ENCODE results near the gene NCBP2L. TPM values are rescaled to one million over a fixed set of nuclear protein-coding genes. Genes with fewer than 3 reads are reported as not detected.
A peak's percentile ranks its signal among the peaks of the same experiment; 100 is the strongest.
"Not testable (repeated sequence)": the region's sequence is repeated elsewhere in the genome, so short reads cannot be mapped to it uniquely, and the experiment has no call there.

NCBP2L gene
- total RNA-seq, 1 donor from 2014 or later, result not detected

DNA sequence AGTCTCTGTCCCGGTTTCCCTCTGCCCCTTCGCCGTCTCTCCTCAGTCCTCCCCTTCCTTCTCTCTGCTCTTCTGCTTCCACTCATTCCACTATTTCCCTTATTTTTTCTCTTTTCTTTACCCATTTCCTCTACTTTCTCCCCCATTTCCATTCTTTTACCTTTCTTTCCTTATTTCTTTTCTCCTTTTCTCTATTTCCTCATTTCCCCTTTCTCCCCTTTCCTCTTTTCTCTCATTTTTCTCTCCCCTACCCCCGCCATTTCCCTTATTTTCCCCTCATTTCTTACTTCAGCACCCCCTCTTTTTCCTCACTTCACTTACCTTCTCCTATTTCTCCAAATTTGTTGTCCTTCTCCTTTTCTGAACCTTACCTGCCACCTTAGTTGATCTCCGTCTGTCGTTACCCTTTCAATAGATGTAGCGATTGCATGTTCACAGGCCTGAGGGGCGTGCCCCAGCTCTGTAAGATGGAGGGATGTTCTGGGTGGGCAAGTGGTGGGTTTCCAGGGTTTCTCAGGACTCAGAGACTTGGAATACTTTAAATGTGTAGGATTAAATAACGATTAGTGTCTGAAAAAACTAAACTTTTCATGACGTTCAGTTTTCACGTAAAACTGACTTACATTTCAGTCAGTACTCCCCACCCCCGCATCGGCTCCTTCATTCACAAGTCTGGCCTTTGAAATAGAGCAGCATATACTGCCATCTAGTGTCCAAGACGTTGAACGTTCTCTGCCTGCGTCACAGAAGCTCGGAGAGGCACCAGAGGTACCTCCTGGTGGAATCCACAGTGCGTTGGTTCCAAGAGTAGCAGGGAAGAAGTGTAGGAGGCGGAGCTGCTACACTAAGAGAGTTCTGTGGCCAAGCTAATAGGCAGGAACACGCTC, 641 bp upstream of the NCBP2L start:
- H3K27me3 Mint-ChIP-seq (ENCODE audit: unreplicated experiment), result peaks cover 1% of the 10 kb centered on the region
- no peaks in the 10 kb centered on the region for H3K36me3 Mint-ChIP-seq (ENCODE audit: low read depth, unreplicated experiment)
- peak; percentile 48 for TF ChIP-seq CTCF (IDR thresholded peaks at IDR 0.05; ENCODE audit: unreplicated experiment)
- H3K9me3 Mint-ChIP-seq (ENCODE audit: unreplicated experiment), result no peaks in the 10 kb centered on the region
- peak overlapping the region; percentile 85 for H3K4me3 Mint-ChIP-seq (ENCODE audit: unreplicated experiment)
- DNase-seq (ENCODE audit: low spot score), result peak; percentile 61
- H3K4me1 Mint-ChIP-seq (ENCODE audit: unreplicated experiment), result peaks cover 6% of the 10 kb centered on the region
- no peak overlapping the region for H3K27ac Mint-ChIP-seq (ENCODE audit: unreplicated experiment)

DNA sequence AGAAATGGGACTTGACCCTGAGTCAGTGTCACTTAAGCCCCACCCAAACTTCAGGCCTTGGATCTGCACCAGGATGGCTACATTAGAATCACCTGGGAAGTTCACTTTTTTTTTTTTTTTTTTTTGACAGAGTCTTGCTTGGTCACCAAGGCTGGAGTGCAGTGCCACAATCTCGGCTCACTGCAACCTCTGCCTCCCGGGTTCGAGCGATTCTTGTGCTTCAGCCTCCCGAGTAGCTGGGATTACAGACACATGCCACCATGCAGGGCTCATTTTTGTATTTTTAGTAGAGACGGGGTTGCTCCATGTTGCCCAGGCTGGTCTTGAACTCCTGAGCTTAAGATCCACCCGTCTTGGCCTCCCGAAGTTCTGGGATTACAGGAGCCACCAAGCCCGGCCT, 3.0 kb downstream of the NCBP2L start:
- H3K27me3 Mint-ChIP-seq (ENCODE audit: unreplicated experiment), result no peaks in the 10 kb centered on the region
- H3K4me1 Mint-ChIP-seq (ENCODE audit: unreplicated experiment), result peaks cover 6% of the 10 kb centered on the region
- no peak overlapping the region for H3K4me3 Mint-ChIP-seq (ENCODE audit: unreplicated experiment)
- DNase-seq (ENCODE audit: low spot score), result no peak
- H3K9me3 Mint-ChIP-seq (ENCODE audit: unreplicated experiment), result no peaks in the 10 kb centered on the region
- no peak for TF ChIP-seq CTCF (IDR thresholded peaks at IDR 0.05; ENCODE audit: unreplicated experiment)
- no peaks in the 10 kb centered on the region for H3K36me3 Mint-ChIP-seq (ENCODE audit: low read depth, unreplicated experiment)
- no peak overlapping the region for H3K27ac Mint-ChIP-seq (ENCODE audit: unreplicated experiment)

- no peak for DNase-seq (ENCODE audit: low spot score)
- Mint-ChIP-seq H3K36me3 (ENCODE audit: low read depth, unreplicated experiment) (no peaks in the 10 kb centered on the region), H3K27ac (ENCODE audit: unreplicated experiment) (no peak overlapping the region), H3K9me3 (ENCODE audit: unreplicated experiment) (no peaks in the 10 kb centered on the region), H3K4me3 (ENCODE audit: unreplicated experiment) (no peak overlapping the region), H3K27me3 (ENCODE audit: unreplicated experiment) (no peaks in the 10 kb centered on the region), H3K4me1 (ENCODE audit: unreplicated experiment) (peaks cover 2% of the 10 kb centered on the region)
- no peak for TF ChIP-seq CTCF (IDR thresholded peaks at IDR 0.05; ENCODE audit: unreplicated experiment)
These were observed 10.3 kb downstream of the NCBP2L start for GRCh38 chrX:107787827-107788226.

- no peak for TF ChIP-seq CTCF (IDR thresholded peaks at IDR 0.05; ENCODE audit: unreplicated experiment)
- Mint-ChIP-seq H3K4me1 (ENCODE audit: unreplicated experiment) (no peaks in the 10 kb centered on the region), H3K4me3 (ENCODE audit: unreplicated experiment) (no peak overlapping the region), H3K9me3 (ENCODE audit: unreplicated experiment) (no peaks in the 10 kb centered on the region), H3K27ac (ENCODE audit: unreplicated experiment) (no peak overlapping the region), H3K27me3 (ENCODE audit: unreplicated experiment) (no peaks in the 10 kb centered on the region), H3K36me3 (ENCODE audit: low read depth, unreplicated experiment) (no peaks in the 10 kb centered on the region)
- no peak for DNase-seq (ENCODE audit: low spot score)
These were observed 26.9 kb downstream of the NCBP2L start for GRCh38 chrX:107804427-107804826.

- Mint-ChIP-seq H3K9me3 (ENCODE audit: unreplicated experiment) (no peaks in the 10 kb centered on the region), H3K27ac (ENCODE audit: unreplicated experiment) (no peak overlapping the region), H3K27me3 (ENCODE audit: unreplicated experiment) (no peaks in the 10 kb centered on the region), H3K4me3 (ENCODE audit: unreplicated experiment) (no peak overlapping the region), H3K36me3 (ENCODE audit: low read depth, unreplicated experiment) (no peaks in the 10 kb centered on the region), H3K4me1 (ENCODE audit: unreplicated experiment) (no peaks in the 10 kb centered on the region)
- TF ChIP-seq CTCF (IDR thresholded peaks at IDR 0.05; ENCODE audit: unreplicated experiment), result no peak
- DNase-seq (ENCODE audit: low spot score), result no peak
These were observed 27.6 kb downstream of the NCBP2L start for GRCh38 chrX:107805179-107805578.

DNA sequence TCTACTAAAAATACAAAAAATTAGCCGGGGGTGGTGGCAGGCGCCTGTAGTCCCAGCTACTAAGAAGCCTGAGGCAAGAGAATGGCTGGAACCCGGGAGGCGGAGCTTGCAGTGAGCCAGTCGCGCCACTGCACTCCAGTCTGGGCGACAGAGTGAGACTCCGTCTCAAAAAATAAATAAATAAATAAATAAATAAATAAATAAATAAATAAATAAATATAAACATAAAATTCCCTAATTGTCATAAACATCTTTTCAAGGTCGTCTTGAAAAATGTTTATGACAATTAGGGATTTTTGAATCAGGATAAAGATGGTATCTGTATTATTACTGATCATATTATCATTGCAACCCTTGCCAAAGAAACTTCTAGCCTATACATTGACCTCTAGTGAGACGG, 32.5 kb downstream of the NCBP2L start:
- not testable (repeated sequence) for H3K4me1 Mint-ChIP-seq (ENCODE audit: unreplicated experiment); H3K27me3 Mint-ChIP-seq (ENCODE audit: unreplicated experiment)

More for the DNA sequence above, 32.5 kb downstream of the NCBP2L start:
- H3K36me3 Mint-ChIP-seq (ENCODE audit: low read depth, unreplicated experiment); DNase-seq (ENCODE audit: low spot score); H3K9me3 Mint-ChIP-seq (ENCODE audit: unreplicated experiment); H3K27ac Mint-ChIP-seq (ENCODE audit: unreplicated experiment); H3K4me3 Mint-ChIP-seq (ENCODE audit: unreplicated experiment): not testable (repeated sequence)
